ENCODE results near the gene ANKRD10. TPM values are rescaled to one million over a fixed set of nuclear protein-coding genes. Genes with fewer than 3 reads are reported as not detected.

Gene ANKRD10
- total RNA-seq, 6 experiments from 2014 or later: 40.4 to 56.2 (median 44.3) TPM

- no peak for TF ChIP-seq POLR2A (IDR thresholded peaks at IDR 0.05)
- TF ChIP-seq CTCF (IDR thresholded peaks at IDR 0.05): no peak
- no peak overlapping the region for H3K27ac ChIP-seq
- H3K36me3 ChIP-seq: peaks cover 0 to 19% (median 3%) of the 10 kb centered on the region in 4 donors
Observed at GRCh38 chr13:110887597-110888333, 27.1 kb downstream of the ANKRD10 start.

GRCh38 chr13:110886870-110887596 lies 27.8 kb downstream of the ANKRD10 start:
- Histone ChIP-seq H3K27me3 (no peaks in the 10 kb centered on the region), H3K4me3 (no peak overlapping the region), H3K36me3 (peaks cover 0 to 11% (median 0%) of the 10 kb centered on the region in 4 donors), H3K4me1 (no peaks in the 10 kb centered on the region), H3K9me3 (no peaks in the 10 kb centered on the region), H3K27ac (no peak overlapping the region)
- DNase-seq (no peak), ATAC-seq (peak in 1 of 4 donors; percentile 32)
- intact Hi-C loops (cut with DNase I): no loop called here
- TF ChIP-seq POLR2A (IDR thresholded peaks at IDR 0.05) (no peak), CTCF (IDR thresholded peaks at IDR 0.05) (no peak)
- WGBS (ENCODE audit: insufficient coverage, low coverage, low lambda C conversion rate, missing lambda C conversion rate): 59% methylated on average over 4 of the region's 5 CpGs

More at GRCh38 chr13:110887597-110888333, 27.1 kb downstream of the ANKRD10 start:
- peak in 2 of 4 donors; percentile 21 to 29 for ATAC-seq
- no peaks in the 10 kb centered on the region for H3K27me3 ChIP-seq
- H3K4me1 ChIP-seq: no peaks in the 10 kb centered on the region
- H3K4me3 ChIP-seq: no peak overlapping the region
- 65% methylated on average over 9 of the region's 9 CpGs for WGBS (ENCODE audit: insufficient coverage, low coverage, low lambda C conversion rate, missing lambda C conversion rate)
- intact Hi-C loops (cut with DNase I): no loop called here
- no peaks in the 10 kb centered on the region for H3K9me3 ChIP-seq
- DNase-seq: no peak

GRCh38 chr13:110885966-110886869 lies 28.7 kb downstream of the ANKRD10 start:
- H3K27ac ChIP-seq: no peak overlapping the region
- TF ChIP-seq CTCF (IDR thresholded peaks at IDR 0.05): no peak
- TF ChIP-seq POLR2A (IDR thresholded peaks at IDR 0.05): no peak
- 50% methylated on average over 6 of the region's 8 CpGs for WGBS (ENCODE audit: insufficient coverage, low coverage, low lambda C conversion rate, missing lambda C conversion rate)

GRCh38 chr13:110885516-110885915 lies 29.4 kb downstream of the ANKRD10 start:
- WGBS (ENCODE audit: insufficient coverage, low coverage, low lambda C conversion rate, missing lambda C conversion rate): 86% methylated on average over 5 of the region's 10 CpGs
- Histone ChIP-seq H3K36me3 (no peaks in the 10 kb centered on the region), H3K4me3 (no peak overlapping the region), H3K4me1 (no peaks in the 10 kb centered on the region), H3K9me3 (no peaks in the 10 kb centered on the region), H3K27me3 (no peaks in the 10 kb centered on the region), H3K27ac (no peak overlapping the region)
- intact Hi-C loops (cut with DNase I): no loop called here
- ATAC-seq (peak in 3 of 4 donors; percentile 65 to 82 (median 65)), DNase-seq (no peak)
- TF ChIP-seq POLR2A (IDR thresholded peaks at IDR 0.05): no peak
- TF ChIP-seq CTCF (IDR thresholded peaks at IDR 0.05): no peak

More at GRCh38 chr13:110885966-110886869, 28.7 kb downstream of the ANKRD10 start:
- peak; percentile 43 to 55 (median 48) for ATAC-seq
- intact Hi-C loops (cut with DNase I): no loop called here
- Histone ChIP-seq H3K9me3 (no peaks in the 10 kb centered on the region), H3K27me3 (no peaks in the 10 kb centered on the region), H3K4me1 (no peaks in the 10 kb centered on the region), H3K36me3 (peaks cover 0 to 3% (median 0%) of the 10 kb centered on the region in 4 donors), H3K4me3 (no peak overlapping the region)
- DNase-seq: no peak
